A549 (cell line): Measurements from ENCODE around the gene EPB41L4B. TPM values are rescaled to one million over a fixed set of nuclear protein-coding genes. Genes with fewer than 3 reads are reported as not detected.

Experiments
- ATAC-seq, 2 experiments: fragments of 200-7000 bp in 1 of 2; fragments of >200 bp in 1 of 2; cut with Nextera tagmentation in 1 of 2; cut with Tn5 transposase in 1 of 2; 3 replicates each; pipeline versions ENCODE4 v1.8.0 to v1.9.1; 2018 to 2020; ENCODE audit warnings: mild to moderate bottlenecking in 1 of 2, moderate library complexity in 1 of 2
- CTCF ChIA-PET: fragments of 300-600 bp; sonication (Branson Sonifier 250); formaldehyde crosslinking; extraction: SDS; loops from one replicate; lab custom pipeline; 2021; ENCODE audit warnings: antibody characterized with exemption, inconsistent platforms; lab: Yijun Ruan, JAX
- POLR2A ChIA-PET: fragments of 350-600 bp; formaldehyde crosslinking; extraction: SDS; loops from one replicate; lab custom pipeline; 2021; ENCODE audit warnings: antibody characterized with exemption, inconsistent platforms; lab: Yijun Ruan, JAX
- DNase-seq, 2 experiments: peaks; one replicate each; pipeline versions ENCODE4 v3.0.0 to v3.0.0-alpha.2; 2011 to 2016; ENCODE audit warnings: low read depth in 1 of 2, low spot score in 1 of 2
- FAIRE-seq: peaks from 2 replicates; lab custom pipeline; 2011; peaks lifted over from hg19 to GRCh38; lab: Jason Lieb, UNC
- H3K27ac ChIP-seq, 2 experiments: fragments of >200 bp; sonication (Bioruptor Twin); formaldehyde crosslinking; 3 replicates each; pipeline ENCODE4 v1.5.1; 2016 to 2017
- H3K4me1 ChIP-seq: fragments of >200 bp; sonication (Bioruptor Twin); formaldehyde crosslinking; 3 replicates; pipeline ENCODE4 v1.6.1; 2016
- H3K4me2 ChIP-seq: fragments of >200 bp; sonication (Bioruptor Twin); formaldehyde crosslinking; 3 replicates; pipeline ENCODE4 v1.6.1; 2016
- H3K4me3 ChIP-seq: fragments of >200 bp; sonication (Bioruptor Twin); formaldehyde crosslinking; 3 replicates; pipeline ENCODE4 v1.5.1; 2016
- H3K9me3 ChIP-seq: fragments of >200 bp; sonication (Bioruptor Twin); formaldehyde crosslinking; 3 replicates; pipeline ENCODE4 v1.6.1; 2016
- ATOH8 ChIP-seq: fragments of 250-450 bp; sonication (Bioruptor Pico); IDR thresholded peaks from 2 replicates; pipeline ENCODE4 v1.5.0; 2020; ENCODE audit warnings: low read depth, mild to moderate bottlenecking, moderate library complexity
- BCL3 ChIP-seq: fragments of >200 bp; sonication (Bioruptor Twin); formaldehyde crosslinking; IDR thresholded peaks from 3 replicates; pipeline ENCODE4 v1.6.1; 2016
- CBX2 ChIP-seq: fragments of 200-600 bp; sonication (generic); IDR thresholded peaks from 2 replicates; pipeline ENCODE4 v1.6.1; 2016; ENCODE audit warnings: low read depth, mild to moderate bottlenecking, borderline replicate concordance
- CBX8 ChIP-seq: fragments of 200-600 bp; sonication (generic); IDR thresholded peaks from 2 replicates; pipeline ENCODE4 v1.6.1; 2016
- CHD2 ChIP-seq: fragments of 150-350 bp; IDR thresholded peaks from 2 replicates; pipeline ENCODE4 v1.6.1; 2014; ENCODE audit warnings: low read length; ENCODE audit not compliant: partially characterized antibody
- CTCF ChIP-seq: fragments of >200 bp; sonication (Bioruptor Twin); formaldehyde crosslinking; IDR thresholded peaks from 3 replicates; pipeline ENCODE4 v1.5.1; 2016
- EHF ChIP-seq: fragments of 250-450 bp; sonication (Bioruptor Pico); IDR thresholded peaks from 2 replicates; pipeline ENCODE4 v1.5.0; 2020; ENCODE audit warnings: mild to moderate bottlenecking
- EP300 ChIP-seq, 2 experiments: fragments of >200 bp; sonication (Bioruptor Twin); formaldehyde crosslinking; IDR thresholded peaks; 2 replicates in 1 of 2; 3 replicates in 1 of 2; pipeline ENCODE4 v1.6.1; 2016 to 2017
- FOSB ChIP-seq: fragments of 250-450 bp; sonication (Bioruptor Pico); IDR thresholded peaks from 2 replicates; pipeline ENCODE4 v1.5.0; 2020; ENCODE audit warnings: mild to moderate bottlenecking, moderate library complexity
- JUNB ChIP-seq: fragments of >200 bp; sonication (Bioruptor Twin); formaldehyde crosslinking; IDR thresholded peaks from 2 replicates; pipeline ENCODE4 v1.6.1; 2016
- NPAS2 ChIP-seq: fragments of 250-450 bp; sonication (Bioruptor Pico); IDR thresholded peaks from 2 replicates; pipeline ENCODE4 v1.8.0; 2022; ENCODE audit warnings: mild to moderate bottlenecking, moderate library complexity, borderline replicate concordance
- PHF8 ChIP-seq: fragments of 200-600 bp; sonication (generic); IDR thresholded peaks from 2 replicates; pipeline ENCODE4 v1.6.1; 2016; ENCODE audit warnings: low read depth, mild to moderate bottlenecking, antibody characterized with exemption, moderate library complexity, borderline replicate concordance
- POLR2A ChIP-seq: IDR thresholded peaks from 2 replicates; pipeline ENCODE4 v1.6.1; 2012; ENCODE audit warnings: mild to moderate bottlenecking, low read length
- POLR2AphosphoS2 ChIP-seq: conservative IDR thresholded peaks from 2 replicates; pipeline ENCODE4 v1.6.1; 2012; ENCODE audit warnings: low read length, improper control_type of control experiment, inconsistent platforms
- RAD21 ChIP-seq, 2 experiments: fragments of >200 bp in 1 of 2; sonication (Bioruptor Twin) in 1 of 2; formaldehyde crosslinking in 1 of 2; IDR thresholded peaks in 1 of 2; conservative IDR thresholded peaks in 1 of 2; 2 replicates in 1 of 2; 3 replicates in 1 of 2; pipeline ENCODE4 v1.6.1; 2012 to 2018; ENCODE audit warnings: inconsistent platforms in 1 of 2
- RCOR1 ChIP-seq: fragments of 150-350 bp; IDR thresholded peaks from 2 replicates; pipeline ENCODE4 v1.6.1; 2014; ENCODE audit warnings: antibody characterized with exemption, low read length, low read depth
- RNF2 ChIP-seq: fragments of 200-600 bp; sonication (generic); IDR thresholded peaks from 2 replicates; pipeline ENCODE4 v1.6.1; 2016; ENCODE audit warnings: low read depth, mild to moderate bottlenecking, antibody characterized with exemption, moderate library complexity, borderline replicate concordance
- SMC3 ChIP-seq: fragments of >200 bp; sonication (Bioruptor Twin); formaldehyde crosslinking; IDR thresholded peaks from 3 replicates; pipeline ENCODE4 v1.6.1; 2018; ENCODE audit warnings: inconsistent platforms
- USF2 ChIP-seq: fragments of 450-650 bp; IDR thresholded peaks from 2 replicates; pipeline ENCODE4 v1.6.1; 2014; ENCODE audit warnings: antibody characterized with exemption
- WGBS: methylation state at CpG from one replicate; pipeline ENCODE4 v1.1.6; 2017; ENCODE audit errors: missing lambda C conversion rate; 5-methylcytosine and 5-hydroxymethylcytosine counted together
- polyA plus RNA-seq, 4 experiments: library from polyadenylated mRNA; depleted of rRNA in 3 of 4; stranded (reverse); fragments of >200 nt; fragmentation: RNase III in 1 of 4; extraction: RNeasy Plus Mini Kit Qiagen cat#74134 plus additional on column Dnase treatment in 1 of 4; gene quantifications; 2 replicates in 3 of 4; 3 replicates in 1 of 4; pipeline ENCODE4 v1.2.3, GENCODE V29; 2011 to 2017

Gene EPB41L4B
- polyA plus RNA-seq, 2 of the 4 experiments (the other 2 are of a cell fraction) = 7.9 to 22.0 TPM

- CTCF ChIA-PET = no interaction called here
- POLR2A ChIA-PET = no interaction called here
- H3K4me3 ChIP-seq = no peak overlapping the region
- ATAC-seq (peak in 1 of 2 experiments; percentile 60; a peak in 1 of 6 replicates), DNase-seq (no peak), FAIRE-seq (no peak)
- H3K4me2 ChIP-seq = no peak overlapping the region
- H3K27ac ChIP-seq = no peak overlapping the region
- WGBS = 52% methylated on average over 2 of the region's 2 CpGs
- no peaks in the 10 kb centered on the region for H3K9me3 ChIP-seq
- TF ChIP-seq RCOR1 (no peak), NPAS2 (CRISPR knock-in tag) (no peak)
- peaks cover 31% of the 10 kb centered on the region for H3K4me1 ChIP-seq
Observed at GRCh38 chr9:109301012-109301411, 19.8 kb downstream of the EPB41L4B start.

GRCh38 chr9:109299891-109300290 lies 21.0 kb downstream of the EPB41L4B start:
- no peak for ATAC-seq
- no peak for TF ChIP-seq EHF (CRISPR knock-in tag)
- no peak for TF ChIP-seq CTCF
- no peak for TF ChIP-seq FOSB
- POLR2A ChIA-PET = no interaction called here

GRCh38 chr9:109297899-109298298 lies 23.0 kb downstream of the EPB41L4B start:
- Histone ChIP-seq H3K4me2 (peak overlapping the region; percentile 7; the same call in 1 of the 3 replicates), H3K27ac (no peak overlapping the region), H3K4me1 (peaks cover 30% of the 10 kb centered on the region; the same call in 2 of the 3 replicates), H3K4me3 (no peak overlapping the region), H3K9me3 (no peaks in the 10 kb centered on the region)
- WGBS = 17% methylated on average over 1 of the region's 1 CpG
- TF ChIP-seq POLR2A (no peak), SMC3 (no peak), BCL3 (no peak), POLR2AphosphoS2 (no peak), USF2 (no peak), RAD21 (conservative IDR thresholded peaks at IDR 0.05 in 1 of 2, IDR thresholded peaks at IDR 0.05 in 1 of 2) (no peak), EHF (CRISPR knock-in tag) (no peak), EP300 (IDR thresholded peaks at IDR 0.05) (no peak), RNF2 (no peak), CBX8 (no peak), CBX2 (no peak), JUNB (no peak), CHD2 (no peak), ATOH8 (CRISPR knock-in tag) (no peak), PHF8 (no peak)
- ATAC-seq (peak in 1 of 2 experiments; percentile 54; a peak in 1 of 6 replicates), DNase-seq (peak in 1 of 2 experiments; percentile 26), FAIRE-seq (no peak)
- ChIA-PET POLR2A (no interaction called here), CTCF (interaction anchor here (0.9 to 2.2 kb wide), 4 partner anchors 9 to 54 kb away, joined by 3 to 5 read pairs (median 3); no protein-coding TSS in a partner anchor)

More at GRCh38 chr9:109299891-109300290, 21.0 kb downstream of the EPB41L4B start:
- Histone ChIP-seq H3K9me3 (no peaks in the 10 kb centered on the region), H3K4me3 (no peak overlapping the region), H3K4me1 (peaks cover 42% of the 10 kb centered on the region), H3K4me2 (no peak overlapping the region), H3K27ac (no peak overlapping the region)
- CTCF ChIA-PET = interaction anchor here (0.5 to 1.3 kb wide), 4 partner anchors 16 to 410 kb away, joined by 3 to 4 read pairs (median 3); no protein-coding TSS in a partner anchor
- WGBS = 88% methylated on average over 11 of the region's 11 CpGs
- FAIRE-seq (no peak), DNase-seq (no peak)
